Right lobe of liver (tissue), 4 donors: ENCODE results near the gene SYCP2.

ENCODE experiments used
- POLR2A ChIP-seq: fragments of 450-650 bp; IDR thresholded peaks from one replicate; pipeline ENCODE4 v1.6.1; 2017; ENCODE audit warnings: antibody characterized with exemption, mild to moderate bottlenecking
- TF ChIP-seq, protein P1 (sequence below), 4 donors: fragments of 200-600 bp in 3 of 4; fragments of 450-650 bp in 1 of 4; IDR thresholded peaks; one replicate each; pipeline versions ENCODE4 v1.5.1 to v1.8.0; 2016 to 2022; ENCODE audit warnings: antibody characterized with exemption in 4 of 4, mild to moderate bottlenecking in 2 of 4
- donor health status: DM: no; HTN: no; CAD: no.
- donor health status: DM: no; HTN: no; CAD: no.
- donor health status: DM: no; HTN: yes; CAD: no.

DNA sequence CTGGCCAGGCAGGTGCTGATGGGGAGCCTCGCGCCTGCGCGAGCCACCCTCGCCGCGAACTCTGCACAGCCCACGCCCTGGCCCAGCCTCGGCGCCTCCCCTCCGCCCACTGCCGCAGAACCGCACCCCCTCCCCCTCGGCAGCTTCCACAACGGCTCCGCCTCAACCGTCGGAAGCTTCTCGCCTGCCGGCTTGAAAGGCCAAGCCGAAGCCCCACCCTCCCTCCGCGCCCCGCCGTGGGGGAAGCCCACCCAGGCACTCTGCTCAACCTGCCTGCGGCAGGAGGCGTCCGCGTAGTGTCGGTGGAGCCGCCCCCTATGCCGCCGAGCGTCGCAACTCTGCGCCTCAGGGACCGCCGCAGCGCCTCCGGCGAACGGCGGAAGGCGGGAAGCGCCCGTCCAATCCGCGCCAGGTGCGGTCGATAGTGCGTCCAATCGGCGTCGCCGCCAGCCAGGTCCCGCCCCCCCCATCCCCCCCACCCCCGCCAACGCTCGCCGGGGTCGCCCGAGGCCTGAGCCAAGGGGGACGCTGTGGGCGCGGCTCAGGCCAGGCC, at the start of gene SYCP2:
- TF ChIP-seq, protein P1, sequence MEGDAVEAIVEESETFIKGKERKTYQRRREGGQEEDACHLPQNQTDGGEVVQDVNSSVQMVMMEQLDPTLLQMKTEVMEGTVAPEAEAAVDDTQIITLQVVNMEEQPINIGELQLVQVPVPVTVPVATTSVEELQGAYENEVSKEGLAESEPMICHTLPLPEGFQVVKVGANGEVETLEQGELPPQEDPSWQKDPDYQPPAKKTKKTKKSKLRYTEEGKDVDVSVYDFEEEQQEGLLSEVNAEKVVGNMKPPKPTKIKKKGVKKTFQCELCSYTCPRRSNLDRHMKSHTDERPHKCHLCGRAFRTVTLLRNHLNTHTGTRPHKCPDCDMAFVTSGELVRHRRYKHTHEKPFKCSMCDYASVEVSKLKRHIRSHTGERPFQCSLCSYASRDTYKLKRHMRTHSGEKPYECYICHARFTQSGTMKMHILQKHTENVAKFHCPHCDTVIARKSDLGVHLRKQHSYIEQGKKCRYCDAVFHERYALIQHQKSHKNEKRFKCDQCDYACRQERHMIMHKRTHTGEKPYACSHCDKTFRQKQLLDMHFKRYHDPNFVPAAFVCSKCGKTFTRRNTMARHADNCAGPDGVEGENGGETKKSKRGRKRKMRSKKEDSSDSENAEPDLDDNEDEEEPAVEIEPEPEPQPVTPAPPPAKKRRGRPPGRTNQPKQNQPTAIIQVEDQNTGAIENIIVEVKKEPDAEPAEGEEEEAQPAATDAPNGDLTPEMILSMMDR (IDR thresholded peaks at IDR 0.05): no peak
- no peak for TF ChIP-seq POLR2A
